ENCODE results near the gene C2CD4C.

- TF ChIP-seq CTCF (optimal IDR thresholded peaks at IDR 0.05 in 1 of 3, IDR thresholded peaks at IDR 0.05 in 1 of 3, conservative IDR thresholded peaks at IDR 0.05 in 1 of 3; ENCODE audit: extremely low read depth in 1 of 3, insufficient read depth in 2 of 3, low read length in 3 of 3) = no peak
- peak; percentile 83 for TF ChIP-seq EZH2 (IDR thresholded peaks at IDR 0.05; ENCODE audit: low read length)
Measured at GRCh38 chr19:409516-410242, 732 bp upstream of the C2CD4C start.

Data from keratinocyte (primary cell).